Mesendoderm (in vitro differentiated cells): ENCODE data around the gene LPXN.
A peak's percentile ranks its signal among the peaks of the same experiment; 100 is the strongest.

Experiments
- DNase-seq: peaks from one replicate; pipeline ENCODE4 v3.0.0; 2013
- H2AK5ac ChIP-seq: 2 replicates; pipeline ENCODE4 v1.6.1; 2013; ENCODE audit warnings: low read length, inconsistent platforms
- H2BK120ac ChIP-seq: 2 replicates; pipeline ENCODE4 v1.6.1; 2013; ENCODE audit warnings: low read depth, mild to moderate bottlenecking, low read length, moderate library complexity, mixed read lengths
- H2BK15ac ChIP-seq: replicated peaks from 2 replicates; pipeline ENCODE4 v1.6.1; 2013; ENCODE audit warnings: low read depth, mild to moderate bottlenecking, moderate library complexity
- H2BK5ac ChIP-seq: 2 replicates; pipeline ENCODE4 v1.6.1; 2013; ENCODE audit warnings: low read length, inconsistent platforms
- H3K18ac ChIP-seq: 2 replicates; pipeline ENCODE4 v1.6.1; 2013; ENCODE audit warnings: mild to moderate bottlenecking, low read length, mixed read lengths
- H3K23ac ChIP-seq: one replicate; pipeline ENCODE4 v1.6.1; 2013; ENCODE audit warnings: low read length
- H3K27ac ChIP-seq: 2 replicates; pipeline ENCODE4 v1.5.1; 2013; ENCODE audit warnings: low read depth, mild to moderate bottlenecking, inconsistent platforms, low read length, moderate library complexity
- H3K27me3 ChIP-seq: 2 replicates; pipeline ENCODE4 v1.6.1; 2013; ENCODE audit warnings: low read length, control low read depth, mild to moderate bottlenecking, inconsistent platforms; ENCODE audit not compliant: insufficient read depth, poor library complexity
- H3K36me3 ChIP-seq: 2 replicates; pipeline ENCODE4 v1.6.1; 2013; ENCODE audit warnings: low read length, inconsistent platforms; ENCODE audit not compliant: control insufficient read depth, insufficient read depth
- H3K4ac ChIP-seq: one replicate; pipeline ENCODE4 v1.6.1; 2013; ENCODE audit warnings: low read depth, mild to moderate bottlenecking, low read length, moderate library complexity
- H3K4me1 ChIP-seq: 2 replicates; pipeline ENCODE4 v1.6.1; 2013; ENCODE audit warnings: low read depth, low read length, inconsistent platforms; ENCODE audit not compliant: control insufficient read depth
- H3K4me2 ChIP-seq: 2 replicates; pipeline ENCODE4 v1.6.1; 2013; ENCODE audit warnings: low read length
- H3K4me3 ChIP-seq: 2 replicates; pipeline ENCODE4 v1.5.1; 2013; ENCODE audit warnings: mild to moderate bottlenecking, low read length
- H3K56ac ChIP-seq: one replicate; pipeline ENCODE4 v1.6.1; 2013; ENCODE audit warnings: low read length
- H3K79me1 ChIP-seq: 2 replicates; pipeline ENCODE4 v1.6.1; 2013; ENCODE audit warnings: low read length, inconsistent platforms
- H3K79me2 ChIP-seq: 2 replicates; pipeline ENCODE4 v1.6.1; 2013; ENCODE audit warnings: mild to moderate bottlenecking, low read length; ENCODE audit not compliant: control insufficient read depth, insufficient read depth
- H3K9ac ChIP-seq: 2 replicates; pipeline ENCODE4 v1.6.1; 2013; ENCODE audit warnings: low read length, inconsistent platforms
- H4K5ac ChIP-seq: one replicate; pipeline ENCODE4 v1.6.1; 2013; ENCODE audit warnings: low read length
- H4K8ac ChIP-seq: one replicate; pipeline ENCODE4 v1.6.1; 2013; ENCODE audit warnings: low read depth, mild to moderate bottlenecking, control low read depth, low read length, moderate library complexity
- WGBS: extraction: QIAGEN DNeasy Blood & Tissue Kit; methylation state at CpG from one replicate; pipeline ENCODE4 v1.1.7; 2013; ENCODE audit warnings: low lambda C conversion rate, missing lambda C conversion rate; ENCODE audit not compliant: insufficient coverage; ENCODE audit errors: extremely low coverage; 5-methylcytosine and 5-hydroxymethylcytosine counted together

Gene LPXN

GRCh38 chr11:58527429-58527828, 48.2 kb downstream of the LPXN start:
- Histone ChIP-seq H2AK5ac (no peak overlapping the region), H3K79me1 (no peaks in the 10 kb centered on the region), H3K4me2 (no peak overlapping the region), H3K79me2 (no peaks in the 10 kb centered on the region), H3K4me1 (no peaks in the 10 kb centered on the region), H3K4ac (no peak overlapping the region), H3K18ac (no peak overlapping the region), H2BK120ac (no peak overlapping the region), H3K56ac (no peak overlapping the region), H3K27me3 (no peaks in the 10 kb centered on the region), H3K36me3 (no peaks in the 10 kb centered on the region), H3K23ac (no peak overlapping the region), H2BK15ac (no peak overlapping the region), H4K5ac (no peak overlapping the region), H4K8ac (no peak overlapping the region), H3K4me3 (no peak overlapping the region), H2BK5ac (no peak overlapping the region), H3K9ac (no peak overlapping the region), H3K27ac (no peak overlapping the region)
- DNase-seq, result no peak
- WGBS, result no CpG with 5 or more reads among the region's 6 CpGs

- no peaks in the 10 kb centered on the region for H3K79me2 ChIP-seq
- no peak overlapping the region for H3K23ac ChIP-seq
- no peak overlapping the region for H3K56ac ChIP-seq
Observed at GRCh38 chr11:58526721-58527120, 48.9 kb downstream of the LPXN start.

GRCh38 chr11:58525037-58525614, 50.5 kb downstream of the LPXN start:
- Histone ChIP-seq H3K56ac (no peak overlapping the region), H3K27ac (no peak overlapping the region), H4K8ac (no peak overlapping the region), H3K9ac (no peak overlapping the region), H2BK5ac (no peak overlapping the region), H3K79me1 (no peaks in the 10 kb centered on the region), H2BK15ac (no peak overlapping the region), H2BK120ac (no peak overlapping the region), H3K4me3 (no peak overlapping the region), H3K27me3 (no peaks in the 10 kb centered on the region), H3K4ac (no peak overlapping the region), H3K18ac (no peak overlapping the region), H3K36me3 (no peaks in the 10 kb centered on the region), H4K5ac (no peak overlapping the region), H3K23ac (no peak overlapping the region), H3K79me2 (no peaks in the 10 kb centered on the region), H2AK5ac (no peak overlapping the region), H3K4me2 (no peak overlapping the region), H3K4me1 (no peaks in the 10 kb centered on the region)
- peak; percentile 32 for DNase-seq
- no CpG with 5 or more reads among the region's 6 CpGs for WGBS

More at GRCh38 chr11:58526721-58527120, 48.9 kb downstream of the LPXN start:
- H2BK120ac ChIP-seq, result no peak overlapping the region
- no peak overlapping the region for H3K9ac ChIP-seq
- no peaks in the 10 kb centered on the region for H3K79me1 ChIP-seq
- H3K27ac ChIP-seq, result no peak overlapping the region
- no peak for DNase-seq
- no peak overlapping the region for H4K5ac ChIP-seq
- no peak overlapping the region for H2AK5ac ChIP-seq
- H3K4me2 ChIP-seq, result no peak overlapping the region
- no peaks in the 10 kb centered on the region for H3K4me1 ChIP-seq
- H2BK15ac ChIP-seq, result no peak overlapping the region
- no CpG with 5 or more reads among the region's 3 CpGs for WGBS
- H3K27me3 ChIP-seq, result no peaks in the 10 kb centered on the region
- H3K36me3 ChIP-seq, result no peaks in the 10 kb centered on the region
- H2BK5ac ChIP-seq, result no peak overlapping the region
- no peak overlapping the region for H3K4me3 ChIP-seq
- H3K4ac ChIP-seq, result no peak overlapping the region
- no peak overlapping the region for H4K8ac ChIP-seq
- no peak overlapping the region for H3K18ac ChIP-seq

- Histone ChIP-seq H3K79me2 (no peaks in the 10 kb centered on the region), H3K27me3 (no peaks in the 10 kb centered on the region), H3K4me1 (no peaks in the 10 kb centered on the region), H3K79me1 (no peaks in the 10 kb centered on the region), H2BK5ac (no peak overlapping the region), H3K36me3 (no peaks in the 10 kb centered on the region), H3K4me2 (no peak overlapping the region), H3K9ac (peak overlapping the region; percentile 3), H2BK120ac (no peak overlapping the region), H4K8ac (no peak overlapping the region), H3K56ac (no peak overlapping the region), H2BK15ac (no peak overlapping the region), H3K23ac (no peak overlapping the region), H3K4me3 (no peak overlapping the region), H4K5ac (no peak overlapping the region), H3K18ac (no peak overlapping the region), H3K4ac (no peak overlapping the region), H3K27ac (no peak overlapping the region), H2AK5ac (no peak overlapping the region)
- no CpG with 5 or more reads among the region's 7 CpGs for WGBS
- peak; percentile 88 for DNase-seq
Observed at GRCh38 chr11:58524232-58525036, 51.2 kb downstream of the LPXN start.

- Histone ChIP-seq H2AK5ac (no peak overlapping the region), H2BK15ac (no peak overlapping the region), H3K9ac (no peak overlapping the region), H3K18ac (no peak overlapping the region), H3K79me1 (no peaks in the 10 kb centered on the region), H3K4me2 (no peak overlapping the region), H3K36me3 (no peaks in the 10 kb centered on the region), H4K8ac (no peak overlapping the region), H3K27ac (no peak overlapping the region), H3K4ac (no peak overlapping the region), H3K4me3 (no peak overlapping the region), H3K23ac (no peak overlapping the region), H2BK5ac (no peak overlapping the region), H3K56ac (no peak overlapping the region), H2BK120ac (no peak overlapping the region), H3K4me1 (no peaks in the 10 kb centered on the region), H3K27me3 (no peaks in the 10 kb centered on the region), H4K5ac (no peak overlapping the region), H3K79me2 (no peaks in the 10 kb centered on the region)
- peak; percentile 76 for DNase-seq
- WGBS, result no CpG with 5 or more reads among the region's 5 CpGs
Observed at GRCh38 chr11:58513747-58514367, 61.8 kb downstream of the LPXN start.
